ENCODE results near the gene CIP2A. TPM values are rescaled to one million over a fixed set of nuclear protein-coding genes. Genes with fewer than 3 reads are reported as not detected.
"Not testable (repeated sequence)": the region's sequence is repeated elsewhere in the genome, so short reads cannot be mapped to it uniquely, and the experiment has no call there.

Gene CIP2A
- total RNA-seq = 1 to 10 TPM; 2.8 to 6.8 (median 4.5) TPM
- long read RNA-seq, donor 1, full-length matches to known transcripts = 1 of 1 reads
- long read RNA-seq, donor 1, partial matches to known transcripts = 0 of 1 reads
- long read RNA-seq, donor 1, other reads (novel, unspliced or antisense) = 0 of 1 reads
- long read RNA-seq, donor 2, partial matches to known transcripts = 1 of 1 reads
- long read RNA-seq, donor 2, other reads (novel, unspliced or antisense) = 0 of 1 reads

DNA sequence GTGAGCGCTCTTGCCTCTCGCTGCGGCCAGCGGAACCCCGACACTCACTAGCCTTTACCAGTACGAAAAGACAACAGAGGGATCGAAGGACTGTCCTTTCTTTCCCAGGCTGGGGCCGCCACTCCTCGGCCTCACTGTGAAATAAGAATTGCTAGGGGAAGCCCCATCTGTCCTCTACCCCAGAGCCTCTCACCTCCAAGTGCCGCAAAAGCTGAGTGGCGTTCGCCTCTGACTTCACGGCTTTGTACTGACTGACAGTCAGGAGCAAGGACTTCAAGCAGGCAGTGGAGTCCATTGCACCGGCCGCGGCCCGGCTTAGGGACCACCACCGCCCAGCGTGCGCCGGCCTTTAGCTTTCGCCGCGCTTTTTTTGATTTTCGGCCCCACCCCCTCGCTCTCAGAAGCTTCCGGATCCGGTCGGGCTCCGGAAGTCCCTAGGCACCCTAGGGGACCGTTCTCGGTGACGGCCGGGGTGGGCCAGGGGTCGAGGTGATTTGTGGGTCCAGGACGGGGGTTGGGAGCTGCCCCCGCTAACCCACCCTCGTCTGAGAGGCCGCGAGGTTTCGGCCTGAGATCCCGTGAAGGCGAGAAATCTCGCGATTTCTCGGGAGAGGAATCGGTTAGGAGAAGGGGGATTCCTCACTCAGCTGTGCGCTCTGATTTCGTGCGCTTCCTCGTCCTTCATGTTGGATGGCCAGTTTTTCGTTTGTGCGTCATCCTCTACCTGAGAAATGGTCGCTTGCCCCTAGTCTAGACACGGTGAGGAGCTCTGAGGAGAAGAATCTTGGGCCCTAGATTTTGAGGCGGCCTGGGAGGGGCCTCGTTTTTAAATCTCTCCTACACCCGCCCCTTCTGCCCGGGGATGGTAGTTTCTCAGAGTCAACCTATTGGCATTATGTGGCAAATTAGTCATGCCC is at the start of gene CIP2A, which contains the start of gene DZIP3:
Gene CIP2A, minus strand, starts transcription at position 358 of the 917 bp plus-strand sequence. Its CDS starts 63 bp downstream, at position 295.
Gene DZIP3, plus strand, starts transcription at position 642 of the 917 bp plus-strand sequence. CDS start 15,685 bp downstream, outside the sequence.
- TF ChIP-seq, protein P1, sequence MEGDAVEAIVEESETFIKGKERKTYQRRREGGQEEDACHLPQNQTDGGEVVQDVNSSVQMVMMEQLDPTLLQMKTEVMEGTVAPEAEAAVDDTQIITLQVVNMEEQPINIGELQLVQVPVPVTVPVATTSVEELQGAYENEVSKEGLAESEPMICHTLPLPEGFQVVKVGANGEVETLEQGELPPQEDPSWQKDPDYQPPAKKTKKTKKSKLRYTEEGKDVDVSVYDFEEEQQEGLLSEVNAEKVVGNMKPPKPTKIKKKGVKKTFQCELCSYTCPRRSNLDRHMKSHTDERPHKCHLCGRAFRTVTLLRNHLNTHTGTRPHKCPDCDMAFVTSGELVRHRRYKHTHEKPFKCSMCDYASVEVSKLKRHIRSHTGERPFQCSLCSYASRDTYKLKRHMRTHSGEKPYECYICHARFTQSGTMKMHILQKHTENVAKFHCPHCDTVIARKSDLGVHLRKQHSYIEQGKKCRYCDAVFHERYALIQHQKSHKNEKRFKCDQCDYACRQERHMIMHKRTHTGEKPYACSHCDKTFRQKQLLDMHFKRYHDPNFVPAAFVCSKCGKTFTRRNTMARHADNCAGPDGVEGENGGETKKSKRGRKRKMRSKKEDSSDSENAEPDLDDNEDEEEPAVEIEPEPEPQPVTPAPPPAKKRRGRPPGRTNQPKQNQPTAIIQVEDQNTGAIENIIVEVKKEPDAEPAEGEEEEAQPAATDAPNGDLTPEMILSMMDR (IDR thresholded peaks at IDR 0.05) = no peak
- intact Hi-C loops (cut with DNase I, micrococcal nuclease) = no loop called here
- H3K4me3 ChIP-seq = peak within 1 kb of the TSS; percentile 60
- no peaks in the 10 kb centered on the region for H3K36me3 ChIP-seq (ENCODE audit: low read depth)
- no peaks in the 10 kb centered on the region for H3K4me1 ChIP-seq (ENCODE audit: low read depth)
- no peaks in the 10 kb centered on the region for H3K9me3 ChIP-seq
- DNase-seq = peak; percentile 88 to 90 (median 88)
- ATAC-seq = peak; percentile 91

DNA sequence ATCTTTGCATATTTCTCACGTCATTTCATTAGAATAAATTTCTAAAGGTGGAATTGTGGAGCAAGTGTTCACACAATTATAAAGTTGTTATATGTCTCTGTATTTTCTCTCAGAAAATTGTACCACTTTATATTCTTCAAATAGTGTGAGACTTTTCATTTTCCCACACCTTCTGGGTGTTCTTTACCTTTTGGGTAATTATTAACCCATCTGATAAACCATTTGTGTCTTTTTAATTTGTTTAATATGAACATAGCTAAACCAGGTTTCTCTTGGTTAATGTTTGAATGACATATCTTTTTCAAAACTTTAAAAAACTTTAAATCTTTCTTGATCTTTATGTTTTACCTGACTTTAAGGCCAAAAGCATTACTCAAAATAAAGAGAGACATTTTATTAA is 40.7 kb upstream of the CIP2A start:
- Histone ChIP-seq H3K9me3 (no peaks in the 10 kb centered on the region), H3K4me1 (ENCODE audit: low read depth) (no peaks in the 10 kb centered on the region), H3K36me3 (ENCODE audit: low read depth) (no peaks in the 10 kb centered on the region), H3K4me3 (no peak overlapping the region)
- DNase-seq (no peak), ATAC-seq (no peak)
- intact Hi-C loops (cut with DNase I, micrococcal nuclease) = no loop called here
- TF ChIP-seq, protein P1 (IDR thresholded peaks at IDR 0.05) = no peak

DNA sequence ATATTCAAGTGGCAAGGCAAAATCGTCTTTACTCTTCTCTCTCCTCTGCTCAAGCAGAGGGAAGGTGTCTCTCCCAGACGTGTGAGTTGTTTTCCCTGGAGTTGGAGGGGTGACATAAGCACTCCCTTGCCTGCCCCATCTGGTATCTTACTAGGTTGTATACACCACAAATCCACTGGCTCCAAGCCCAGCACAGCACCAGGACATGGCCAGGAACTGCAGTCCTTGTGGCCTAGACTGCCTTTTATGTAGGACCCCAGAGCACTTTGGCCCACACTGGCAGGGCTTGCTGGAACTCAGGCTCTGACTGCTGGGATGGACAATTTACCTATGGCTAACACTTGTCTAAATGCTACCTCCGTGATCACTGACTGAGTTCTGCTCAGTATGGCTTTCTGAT is 34.3 kb upstream of the CIP2A start:
- no peak for ATAC-seq
- intact Hi-C loops (cut with DNase I, micrococcal nuclease) = no loop called here
- TF ChIP-seq, protein P1 (IDR thresholded peaks at IDR 0.05) = no peak
- Histone ChIP-seq H3K4me3 (no peak overlapping the region), H3K9me3 (no peaks in the 10 kb centered on the region), H3K4me1 (ENCODE audit: low read depth) (no peaks in the 10 kb centered on the region), H3K36me3 (ENCODE audit: low read depth) (no peaks in the 10 kb centered on the region)
- no peak for DNase-seq

DNA sequence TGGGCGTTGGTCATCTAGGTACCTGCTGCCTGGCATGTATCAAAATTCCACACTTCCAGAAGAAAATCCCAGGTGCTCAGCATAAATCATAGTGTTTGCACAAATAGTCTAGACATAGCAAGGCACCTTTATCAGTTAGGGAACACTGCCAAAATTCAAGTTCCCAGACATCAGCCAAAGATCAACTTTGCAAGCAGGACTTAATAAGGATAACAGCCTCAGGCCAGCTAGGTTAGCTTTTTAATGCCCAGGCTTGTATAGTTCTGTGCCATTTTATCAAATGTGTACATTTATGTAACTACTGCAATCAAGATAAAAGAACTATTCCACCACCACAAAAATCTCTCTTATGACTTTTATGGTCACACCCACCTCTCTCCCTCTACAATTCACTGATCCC is 31.0 kb upstream of the CIP2A start:
- intact Hi-C loops (cut with DNase I, micrococcal nuclease) = no loop called here
- H3K9me3 ChIP-seq = no peaks in the 10 kb centered on the region
- DNase-seq (no peak), ATAC-seq (peak; percentile 76)
- no peak overlapping the region for H3K4me3 ChIP-seq
- H3K36me3 ChIP-seq (ENCODE audit: low read depth) = no peaks in the 10 kb centered on the region
- no peaks in the 10 kb centered on the region for H3K4me1 ChIP-seq (ENCODE audit: low read depth)
- TF ChIP-seq, protein P1 (IDR thresholded peaks at IDR 0.05) = no peak

DNA sequence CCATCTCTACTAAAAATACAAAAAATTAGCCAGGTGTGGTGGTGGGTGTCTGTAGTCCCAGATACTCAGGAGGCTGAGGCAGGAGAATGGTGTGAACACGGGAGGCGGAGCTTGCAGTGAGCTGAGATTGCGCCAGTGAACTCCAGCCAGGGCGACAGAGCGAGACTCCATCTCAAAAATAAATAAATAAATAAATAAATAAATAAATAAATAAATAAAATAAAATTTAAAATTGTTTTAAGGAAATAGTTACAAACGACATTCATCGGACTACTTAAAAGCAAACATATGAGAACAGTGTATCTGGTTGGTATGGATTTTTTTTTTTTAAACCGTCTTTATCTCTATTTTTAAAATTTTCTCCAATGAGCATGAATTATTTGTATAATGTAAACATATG is 26.9 kb upstream of the CIP2A start:
- H3K4me3 ChIP-seq; H3K36me3 ChIP-seq (ENCODE audit: low read depth); intact Hi-C loops (cut with DNase I, micrococcal nuclease); DNase-seq; H3K9me3 ChIP-seq; H3K4me1 ChIP-seq (ENCODE audit: low read depth); ATAC-seq: not testable (repeated sequence)

DNA sequence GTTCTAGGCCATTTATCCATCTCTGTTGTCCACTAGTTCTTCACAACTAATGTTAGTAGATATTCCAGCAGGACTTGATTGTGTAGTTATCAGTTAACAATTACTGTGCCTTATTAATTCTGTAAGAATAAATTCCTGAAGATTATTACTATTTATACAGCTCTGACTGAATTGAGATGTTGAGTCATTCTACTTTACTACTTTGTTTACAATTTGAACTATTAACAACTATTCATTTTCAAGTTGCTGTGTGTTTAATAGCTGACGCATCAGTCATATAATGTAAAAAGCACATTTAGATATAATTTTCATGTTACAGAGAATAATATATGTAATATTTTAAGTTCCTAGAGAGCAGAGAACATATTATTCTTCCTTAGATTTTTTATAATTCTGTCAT is 21.4 kb upstream of the CIP2A start:
- intact Hi-C loops (cut with DNase I, micrococcal nuclease) = no loop called here
- TF ChIP-seq, protein P1 (IDR thresholded peaks at IDR 0.05) = no peak
- no peak for ATAC-seq
- no peaks in the 10 kb centered on the region for H3K4me1 ChIP-seq (ENCODE audit: low read depth)
- no peak for DNase-seq
- no peaks in the 10 kb centered on the region for H3K9me3 ChIP-seq
- H3K36me3 ChIP-seq (ENCODE audit: low read depth) = no peaks in the 10 kb centered on the region
- no peak overlapping the region for H3K4me3 ChIP-seq
